Right lobe of liver (tissue), 4 donors: ENCODE data around the gene NCOA6.
"Not testable (repeated sequence)": the region's sequence is repeated elsewhere in the genome, so short reads cannot be mapped to it uniquely, and the experiment has no call there.

Experiments used
- CTCF ChIP-seq, 4 donors: fragments of 200-600 bp in 3 of 4; fragments of 450-650 bp in 1 of 4; IDR thresholded peaks; one replicate each; pipeline versions ENCODE4 v1.5.1 to v1.8.0; 2016 to 2022; ENCODE audit warnings: antibody characterized with exemption in 4 of 4, mild to moderate bottlenecking in 2 of 4
- POLR2A ChIP-seq: fragments of 450-650 bp; IDR thresholded peaks from one replicate; pipeline ENCODE4 v1.6.1; 2017; ENCODE audit warnings: antibody characterized with exemption, mild to moderate bottlenecking
- donor health status: DM: no; HTN: no; CAD: no.
- donor health status: DM: no; HTN: no; CAD: no.
- donor health status: DM: no; HTN: yes; CAD: no.

- not testable (repeated sequence) for TF ChIP-seq CTCF (IDR thresholded peaks at IDR 0.05); POLR2A
Measured at GRCh38 chr20:34719242-34720017, 106.0 kb downstream of the NCOA6 start.
